B cell (primary cell): Measurements from ENCODE around the gene CD86. TPM values are rescaled to one million over a fixed set of nuclear protein-coding genes. Genes with fewer than 3 reads are reported as not detected.

Source experiments
- ATAC-seq: fragments of 200-7000 bp; cut with Tn5 transposase; one replicate; pipeline ENCODE4 v1.10.0; 2021; ENCODE audit warnings: low read depth, mild to moderate bottlenecking, moderate number of reproducible peaks, moderate library complexity
- CTCF ChIA-PET: fragments of 350-600 bp; sonication (Branson Sonifier 250); formaldehyde crosslinking; loops from one replicate; lab custom pipeline; 2021; ENCODE audit warnings: antibody characterized with exemption, inconsistent platforms; lab: Charles Lee
- POLR2A ChIA-PET: fragments of 350-600 bp; sonication (Branson Sonifier 250); formaldehyde crosslinking; loops from one replicate; lab custom pipeline; 2021; ENCODE audit warnings: antibody characterized with exemption; lab: Charles Lee
- DNase-seq: peaks from one replicate; pipeline ENCODE4 v3.0.0; 2013
- H2AFZ ChIP-seq: 2 replicates; pipeline ENCODE4 v1.6.1; 2012; ENCODE audit warnings: mild to moderate bottlenecking, low read depth, low read length; ENCODE audit not compliant: insufficient read depth, poor library complexity, severe bottlenecking
- H3K27ac ChIP-seq, 2 donors: 1 replicate in 1 of 2; 2 replicates in 1 of 2; pipeline ENCODE4 v1.5.1; 2012 to 2013; ENCODE audit warnings: low read length in 2 of 2, mild to moderate bottlenecking in 2 of 2, moderate library complexity in 1 of 2
- H3K27me3 ChIP-seq, 4 experiments: fragments of 200-600 bp in 1 of 4; sonication (generic) in 1 of 4; replicated peaks in 1 of 4; 1 replicate in 2 of 4; 2 replicates in 2 of 4; pipeline versions ENCODE4 v1.6.1 to v1.7.0; 2013 to 2016; ENCODE audit warnings: low read length in 3 of 4, mild to moderate bottlenecking in 2 of 4, mixed read lengths in 1 of 4, moderate library complexity in 1 of 4; ENCODE audit not compliant: insufficient read depth in 4 of 4, control insufficient read depth in 3 of 4; ENCODE audit errors: control extremely low read depth in 1 of 4
- H3K36me3 ChIP-seq, 2 experiments: replicated peaks in 1 of 2; 1 replicate in 1 of 2; 2 replicates in 1 of 2; pipeline versions ENCODE4 v1.6.1 to v1.7.1; 2013; ENCODE audit warnings: low read length in 1 of 2; ENCODE audit not compliant: insufficient read depth in 2 of 2, control insufficient read depth in 1 of 2; ENCODE audit errors: control extremely low read depth in 1 of 2, extremely low read depth in 1 of 2
- H3K4me1 ChIP-seq, 2 donors: fragments of 200-600 bp in 1 of 2; sonication (generic) in 1 of 2; 1 replicate in 1 of 2; 2 replicates in 1 of 2; pipeline versions ENCODE4 v1.5.1 to v1.6.1; 2013 to 2017; ENCODE audit warnings: low read length in 2 of 2; ENCODE audit not compliant: control insufficient read depth in 2 of 2, insufficient read depth in 2 of 2
- H3K4me2 ChIP-seq: replicated peaks from 2 replicates; pipeline ENCODE3; 2012; ENCODE audit warnings: mild to moderate bottlenecking, low read depth, low read length; ENCODE audit not compliant: poor library complexity, severe bottlenecking
- H3K4me3 ChIP-seq, 5 experiments: fragments of 200-600 bp in 1 of 5; sonication (generic) in 1 of 5; 1 replicate in 3 of 5; 2 replicates in 2 of 5; pipeline versions ENCODE4 v1.5.1 to v1.7.0; 2011 to 2016; ENCODE audit warnings: low read length in 4 of 5, mild to moderate bottlenecking in 4 of 5, low read depth in 2 of 5, control low read depth in 1 of 5, moderate library complexity in 1 of 5; ENCODE audit not compliant: insufficient read depth in 1 of 5; ENCODE audit errors: control extremely low read depth in 1 of 5, extremely low read depth in 1 of 5
- H3K79me2 ChIP-seq: fragments of 200-600 bp; sonication (generic); one replicate; pipeline ENCODE4 v1.6.0; 2016; ENCODE audit warnings: low read length; ENCODE audit not compliant: control insufficient read depth, insufficient read depth
- H3K9ac ChIP-seq: fragments of 200-600 bp; sonication (generic); 2 replicates; pipeline ENCODE4 v1.6.1; 2017; ENCODE audit warnings: mild to moderate bottlenecking, low read length, moderate library complexity
- H3K9me3 ChIP-seq, 3 donors: one replicate each; pipeline versions ENCODE4 v1.6.1 to v1.7.1; 2013; ENCODE audit warnings: low read length in 2 of 3; ENCODE audit not compliant: control insufficient read depth in 2 of 3, insufficient read depth in 1 of 3; ENCODE audit errors: control extremely low read depth in 1 of 3
- H4K20me1 ChIP-seq: 2 replicates; pipeline ENCODE4 v1.6.0; 2012; ENCODE audit warnings: mild to moderate bottlenecking, low read length; ENCODE audit not compliant: insufficient read depth, control insufficient read depth, poor library complexity, severe bottlenecking
- H3K27ac Mint-ChIP-seq: one replicate; pipeline ENCODE4 v1.8.0; 2021; ENCODE audit warnings: mixed read lengths
- H3K27me3 Mint-ChIP-seq: one replicate; pipeline ENCODE4 v1.8.0; 2021; ENCODE audit warnings: mixed read lengths
- H3K4me1 Mint-ChIP-seq: one replicate; pipeline ENCODE4 v1.8.0; 2021; ENCODE audit warnings: mixed read lengths
- H3K4me3 Mint-ChIP-seq: one replicate; pipeline ENCODE4 v1.8.0; 2021; ENCODE audit warnings: mixed read lengths
- H3K9me3 Mint-ChIP-seq: one replicate; pipeline ENCODE4 v1.8.0; 2022; ENCODE audit warnings: mixed read lengths; ENCODE audit not compliant: insufficient read depth
- EZH2 ChIP-seq: IDR thresholded peaks from 2 replicates; pipeline ENCODE4 v1.6.1; 2012; ENCODE audit warnings: borderline replicate concordance, low read depth, mild to moderate bottlenecking, moderate library complexity, low read length; ENCODE audit not compliant: insufficient read depth, poor library complexity, severe bottlenecking
- WGBS: methylation state at CpG from one replicate; pipeline ENCODE4 v1.1.5; 2013; ENCODE audit warnings: missing lambda C conversion rate; ENCODE audit not compliant: insufficient coverage; 5-methylcytosine and 5-hydroxymethylcytosine counted together
- intact Hi-C: fragments of 100-400 bp; cut with micrococcal nuclease; formaldehyde crosslinking; loops from one replicate; pipeline ENCODE4 v1.10.0; 2022
- polyA plus RNA-seq: library from polyadenylated mRNA; depleted of rRNA; stranded (reverse); fragments of >200 nt; gene quantifications from 2 replicates; pipeline ENCODE4 v1.2.3, GENCODE V29; 2012
- total RNA-seq, 2 donors: library from RNA; stranded (reverse); fragments of 120-200 nt in 1 of 2; gene quantifications; 1 replicate in 1 of 2; 2 replicates in 1 of 2; pipeline versions ENCODE4 v1.2.3 to v1.2.4, GENCODE V29; 2013 to 2022
- TF ChIP-seq, protein P1 (sequence below): fragments of 200-600 bp; IDR thresholded peaks from one replicate; pipeline ENCODE4 v1.8.0; 2022; ENCODE audit warnings: antibody characterized with exemption, mild to moderate bottlenecking

Gene CD86
- total and polyA plus RNA-seq, 2 donors (not counting 1 experiment from before 2014, with no cell fraction given), result 31.5 to 38.2 TPM

DNA sequence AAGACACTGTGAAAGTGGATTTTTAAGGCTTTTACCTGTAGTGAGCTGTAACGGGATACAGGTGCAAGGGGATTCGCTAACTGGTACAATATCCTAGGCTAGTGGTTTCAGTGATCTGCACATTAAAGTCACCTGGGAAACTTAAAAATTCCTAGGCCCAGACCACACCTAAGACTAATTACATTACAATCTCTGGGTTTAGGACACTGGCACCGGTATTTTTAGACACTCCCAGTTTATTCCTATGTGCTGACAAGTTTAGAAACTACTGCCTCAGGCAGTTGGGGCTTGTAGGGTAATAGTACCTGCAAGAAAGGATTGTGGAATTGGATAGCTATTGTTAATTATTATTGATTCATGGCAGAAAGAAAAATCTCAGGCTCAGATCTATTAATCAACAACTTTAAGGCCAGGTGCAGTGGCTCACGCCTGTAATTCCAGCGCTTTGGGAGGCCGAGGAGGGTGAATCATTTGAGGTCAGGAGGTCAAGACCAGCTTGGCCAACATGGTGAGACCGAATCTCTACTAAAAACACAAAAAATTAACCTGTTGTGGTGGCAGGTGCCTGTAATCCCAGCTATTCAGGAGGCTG, 77.9 kb downstream of the CD86 start:
- CTCF ChIA-PET, result interaction anchor here (1.1 kb wide), 1 partner anchor 31 kb away, joined by 3 read pairs; no protein-coding TSS in a partner anchor
- H3K27ac ChIP-seq, result no peak overlapping the region
- no peak overlapping the region for H3K4me2 ChIP-seq
- H3K4me1 ChIP-seq, result no peaks in the 10 kb centered on the region
- no peaks in the 10 kb centered on the region for H3K9me3 ChIP-seq
- H3K36me3 ChIP-seq, result no peaks in the 10 kb centered on the region
- H3K4me3 ChIP-seq, result no peak overlapping the region
- 90% methylated on average over 2 of the region's 7 CpGs for WGBS
- H3K27me3 ChIP-seq, result no peaks in the 10 kb centered on the region
- no peak overlapping the region for H3K9ac ChIP-seq
- no peak overlapping the region for H3K27ac Mint-ChIP-seq
- intact Hi-C loops, result no loop called here
- H3K79me2 ChIP-seq, result no peaks in the 10 kb centered on the region
- H2AFZ ChIP-seq, result no peak overlapping the region
- H3K27me3 Mint-ChIP-seq, result no peaks in the 10 kb centered on the region
- TF ChIP-seq EZH2, result no peak
- TF ChIP-seq, protein P1, sequence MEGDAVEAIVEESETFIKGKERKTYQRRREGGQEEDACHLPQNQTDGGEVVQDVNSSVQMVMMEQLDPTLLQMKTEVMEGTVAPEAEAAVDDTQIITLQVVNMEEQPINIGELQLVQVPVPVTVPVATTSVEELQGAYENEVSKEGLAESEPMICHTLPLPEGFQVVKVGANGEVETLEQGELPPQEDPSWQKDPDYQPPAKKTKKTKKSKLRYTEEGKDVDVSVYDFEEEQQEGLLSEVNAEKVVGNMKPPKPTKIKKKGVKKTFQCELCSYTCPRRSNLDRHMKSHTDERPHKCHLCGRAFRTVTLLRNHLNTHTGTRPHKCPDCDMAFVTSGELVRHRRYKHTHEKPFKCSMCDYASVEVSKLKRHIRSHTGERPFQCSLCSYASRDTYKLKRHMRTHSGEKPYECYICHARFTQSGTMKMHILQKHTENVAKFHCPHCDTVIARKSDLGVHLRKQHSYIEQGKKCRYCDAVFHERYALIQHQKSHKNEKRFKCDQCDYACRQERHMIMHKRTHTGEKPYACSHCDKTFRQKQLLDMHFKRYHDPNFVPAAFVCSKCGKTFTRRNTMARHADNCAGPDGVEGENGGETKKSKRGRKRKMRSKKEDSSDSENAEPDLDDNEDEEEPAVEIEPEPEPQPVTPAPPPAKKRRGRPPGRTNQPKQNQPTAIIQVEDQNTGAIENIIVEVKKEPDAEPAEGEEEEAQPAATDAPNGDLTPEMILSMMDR, result no peak
- ATAC-seq (no peak), DNase-seq (no peak)
- POLR2A ChIA-PET, result no interaction called here
- H3K9me3 Mint-ChIP-seq, result no peaks in the 10 kb centered on the region
- H3K4me3 Mint-ChIP-seq, result no peak overlapping the region
- no peaks in the 10 kb centered on the region for H4K20me1 ChIP-seq
- no peaks in the 10 kb centered on the region for H3K4me1 Mint-ChIP-seq

GRCh38 chr3:122146466-122146865, 91.3 kb downstream of the CD86 start:
- Histone ChIP-seq H4K20me1 (no peaks in the 10 kb centered on the region), H3K27me3 (no peaks in the 10 kb centered on the region), H3K4me1 (no peaks in the 10 kb centered on the region), H3K79me2 (no peaks in the 10 kb centered on the region), H3K4me3 (no peak overlapping the region), H3K9me3 (peaks cover 0 to 13% (median 3%) of the 10 kb centered on the region in 3 donors), H3K9ac (no peak overlapping the region), H2AFZ (no peak overlapping the region), H3K27ac (no peak overlapping the region), H3K36me3 (no peaks in the 10 kb centered on the region), H3K4me2 (no peak overlapping the region)
- no peaks in the 10 kb centered on the region for H3K4me1 Mint-ChIP-seq
- intact Hi-C loops, result no loop called here
- H3K4me3 Mint-ChIP-seq, result no peak overlapping the region
- no peak for DNase-seq
- H3K27me3 Mint-ChIP-seq, result peaks cover 3% of the 10 kb centered on the region
- no peak for ATAC-seq
- no peak overlapping the region for H3K27ac Mint-ChIP-seq
- 70% methylated on average over 3 of the region's 3 CpGs for WGBS
- POLR2A ChIA-PET, result no interaction called here
- no peak for TF ChIP-seq EZH2
- TF ChIP-seq, protein P1, result no peak
- no peaks in the 10 kb centered on the region for H3K9me3 Mint-ChIP-seq
- CTCF ChIA-PET, result no interaction called here
